AG04449 (cell line): ENCODE measurements around the gene C1orf174.

Experiments used
- CTCF ChIA-PET: fragments of 350-600 bp; formaldehyde crosslinking; extraction: SDS; loops from one replicate; lab custom pipeline; 2021; ENCODE audit warnings: antibody characterized with exemption; lab: Yijun Ruan, JAX
- POLR2A ChIA-PET: fragments of 400-600, 350-600 bp; formaldehyde crosslinking; extraction: SDS; loops from one replicate; lab custom pipeline; 2020; ENCODE audit warnings: antibody characterized with exemption, inconsistent platforms; lab: Yijun Ruan, JAX
- DNase-seq: peaks from one replicate; pipeline ENCODE4 v3.0.0-alpha.2; 2010; ENCODE audit warnings: low read depth, low spot score
- H3K4me3 ChIP-seq: 2 replicates; pipeline ENCODE4 v1.5.1; 2011; ENCODE audit warnings: low read depth, mild to moderate bottlenecking, control low read depth, low read length
- TF ChIP-seq, protein P1 (sequence below): IDR thresholded peaks from one replicate; pipeline ENCODE4 v1.5.1; 2011; ENCODE audit warnings: mild to moderate bottlenecking, moderate library complexity, low read length, control low read depth, inconsistent platforms; ENCODE audit not compliant: insufficient read depth; ENCODE audit errors: missing control alignments

The C1orf174 gene

DNA sequence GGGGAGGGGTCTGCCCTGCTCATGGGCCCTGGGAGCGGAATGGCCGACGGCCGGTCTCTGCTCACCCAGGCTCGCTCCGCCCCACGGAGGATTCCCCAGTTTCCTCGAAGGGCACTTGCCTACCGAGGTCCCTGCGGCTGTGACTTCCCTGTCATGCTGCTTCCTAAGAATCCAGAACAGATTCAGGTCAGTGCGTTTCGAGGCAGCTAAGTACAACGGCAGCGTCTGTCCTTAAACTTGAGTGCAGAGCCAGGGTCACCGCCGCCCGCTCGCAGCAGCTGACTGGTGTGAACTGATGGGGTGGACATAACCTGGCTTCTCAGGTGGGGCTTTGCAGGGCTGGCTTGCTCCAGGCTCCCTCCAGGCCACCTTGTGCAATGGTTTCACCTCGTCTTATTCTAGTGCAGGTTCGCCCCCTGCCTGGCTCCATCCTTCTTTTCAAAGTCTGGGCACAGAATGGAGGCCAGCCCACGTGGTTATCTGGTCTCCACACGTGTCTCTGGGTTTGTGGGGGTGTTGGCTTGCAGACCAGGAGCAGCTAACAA lies 7.6 kb upstream of the C1orf174 start:
- no peak for DNase-seq
- ChIA-PET POLR2A (no interaction called here), CTCF (no interaction called here)
- H3K4me3 ChIP-seq = no peak overlapping the region
- TF ChIP-seq, protein P1, sequence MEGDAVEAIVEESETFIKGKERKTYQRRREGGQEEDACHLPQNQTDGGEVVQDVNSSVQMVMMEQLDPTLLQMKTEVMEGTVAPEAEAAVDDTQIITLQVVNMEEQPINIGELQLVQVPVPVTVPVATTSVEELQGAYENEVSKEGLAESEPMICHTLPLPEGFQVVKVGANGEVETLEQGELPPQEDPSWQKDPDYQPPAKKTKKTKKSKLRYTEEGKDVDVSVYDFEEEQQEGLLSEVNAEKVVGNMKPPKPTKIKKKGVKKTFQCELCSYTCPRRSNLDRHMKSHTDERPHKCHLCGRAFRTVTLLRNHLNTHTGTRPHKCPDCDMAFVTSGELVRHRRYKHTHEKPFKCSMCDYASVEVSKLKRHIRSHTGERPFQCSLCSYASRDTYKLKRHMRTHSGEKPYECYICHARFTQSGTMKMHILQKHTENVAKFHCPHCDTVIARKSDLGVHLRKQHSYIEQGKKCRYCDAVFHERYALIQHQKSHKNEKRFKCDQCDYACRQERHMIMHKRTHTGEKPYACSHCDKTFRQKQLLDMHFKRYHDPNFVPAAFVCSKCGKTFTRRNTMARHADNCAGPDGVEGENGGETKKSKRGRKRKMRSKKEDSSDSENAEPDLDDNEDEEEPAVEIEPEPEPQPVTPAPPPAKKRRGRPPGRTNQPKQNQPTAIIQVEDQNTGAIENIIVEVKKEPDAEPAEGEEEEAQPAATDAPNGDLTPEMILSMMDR = no peak

DNA sequence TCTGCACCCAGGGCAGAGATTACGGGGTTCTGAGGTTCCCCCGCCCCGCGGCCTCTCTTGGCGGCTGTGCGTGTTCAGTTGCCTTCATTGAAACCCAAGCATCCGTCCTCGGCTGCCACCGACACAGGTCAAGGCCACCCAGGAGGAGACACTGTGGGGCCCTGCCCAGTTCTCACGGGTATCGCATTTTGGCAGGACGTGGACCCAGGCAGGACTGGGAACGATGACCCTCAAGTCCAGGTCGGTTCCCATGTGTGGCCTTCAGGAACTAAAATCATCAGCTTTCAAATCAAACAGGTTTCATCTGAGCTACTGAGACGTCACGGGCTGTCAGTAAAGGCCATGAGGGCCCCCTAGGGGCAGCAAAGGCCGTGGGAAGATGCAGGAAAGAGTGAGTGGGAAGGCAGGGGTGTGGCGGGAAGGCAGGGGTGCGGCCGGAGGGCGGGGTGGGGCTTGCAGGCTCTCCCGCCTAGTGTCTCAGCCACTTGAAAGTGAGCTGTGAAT lies 7.0 kb upstream of the C1orf174 start:
- POLR2A ChIA-PET = no interaction called here

DNA sequence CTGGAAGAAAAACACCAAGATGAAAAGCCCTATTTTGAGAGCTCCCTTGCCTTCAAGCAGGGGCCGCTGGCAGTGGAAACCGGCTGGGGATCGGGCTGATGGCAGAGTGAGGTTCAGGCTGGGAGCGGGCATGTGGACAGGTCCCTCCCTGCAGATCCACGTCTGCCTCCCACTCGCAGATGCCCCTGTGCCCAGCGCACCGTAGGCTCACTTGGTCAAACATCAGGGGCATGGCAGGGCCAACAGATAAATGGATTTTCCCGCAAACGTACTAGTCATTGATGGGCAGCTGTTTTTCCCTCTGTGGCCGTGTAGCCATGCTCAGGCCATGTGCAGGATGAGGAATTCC lies 6.6 kb upstream of the C1orf174 start:
- DNase-seq = no peak
- TF ChIP-seq, protein P1 = no peak
- no peak overlapping the region for H3K4me3 ChIP-seq
- ChIA-PET CTCF (no interaction called here), POLR2A (no interaction called here)

More for the DNA sequence above, 7.0 kb upstream of the C1orf174 start:
- TF ChIP-seq, protein P1 = no peak
- CTCF ChIA-PET = no interaction called here
- no peak for DNase-seq
- no peak overlapping the region for H3K4me3 ChIP-seq

DNA sequence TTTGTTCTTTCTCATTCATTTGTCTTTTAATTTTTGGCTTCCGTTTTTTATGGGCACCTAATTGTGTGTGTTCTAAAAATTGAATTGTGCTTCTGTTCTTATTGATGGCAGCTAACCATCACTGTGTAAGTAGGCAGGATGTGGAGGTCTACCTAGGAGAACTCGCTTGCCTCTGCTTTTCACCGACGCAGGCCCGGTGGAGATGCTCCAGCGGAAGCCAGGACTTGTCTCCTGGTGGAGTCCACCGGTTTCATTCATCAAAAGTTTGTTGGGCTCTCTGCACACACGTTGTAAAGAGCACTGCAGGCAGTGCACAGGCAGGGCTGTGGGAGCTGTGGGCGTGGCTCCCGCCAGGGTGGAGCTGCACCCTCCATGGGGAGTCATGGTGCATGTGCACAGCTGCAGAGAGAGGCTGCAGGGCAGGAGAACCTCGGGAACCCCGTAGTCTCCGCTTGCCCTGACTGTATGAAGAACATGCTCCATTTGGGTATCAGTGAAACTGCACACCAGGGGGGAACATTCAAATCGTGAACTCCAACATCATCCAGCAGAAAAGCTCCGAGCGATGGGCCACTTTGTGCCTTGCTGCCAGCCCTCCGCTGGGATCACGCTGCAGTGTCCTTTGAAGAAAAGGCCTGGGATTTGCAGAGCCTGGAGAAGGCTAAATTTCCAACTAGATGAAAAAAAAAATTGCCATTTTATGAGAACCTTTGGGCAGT lies 6.0 kb upstream of the C1orf174 start:
- DNase-seq = no peak
- ChIA-PET POLR2A (no interaction called here), CTCF (no interaction called here)
- TF ChIP-seq, protein P1 = no peak
- H3K4me3 ChIP-seq = no peak overlapping the region

DNA sequence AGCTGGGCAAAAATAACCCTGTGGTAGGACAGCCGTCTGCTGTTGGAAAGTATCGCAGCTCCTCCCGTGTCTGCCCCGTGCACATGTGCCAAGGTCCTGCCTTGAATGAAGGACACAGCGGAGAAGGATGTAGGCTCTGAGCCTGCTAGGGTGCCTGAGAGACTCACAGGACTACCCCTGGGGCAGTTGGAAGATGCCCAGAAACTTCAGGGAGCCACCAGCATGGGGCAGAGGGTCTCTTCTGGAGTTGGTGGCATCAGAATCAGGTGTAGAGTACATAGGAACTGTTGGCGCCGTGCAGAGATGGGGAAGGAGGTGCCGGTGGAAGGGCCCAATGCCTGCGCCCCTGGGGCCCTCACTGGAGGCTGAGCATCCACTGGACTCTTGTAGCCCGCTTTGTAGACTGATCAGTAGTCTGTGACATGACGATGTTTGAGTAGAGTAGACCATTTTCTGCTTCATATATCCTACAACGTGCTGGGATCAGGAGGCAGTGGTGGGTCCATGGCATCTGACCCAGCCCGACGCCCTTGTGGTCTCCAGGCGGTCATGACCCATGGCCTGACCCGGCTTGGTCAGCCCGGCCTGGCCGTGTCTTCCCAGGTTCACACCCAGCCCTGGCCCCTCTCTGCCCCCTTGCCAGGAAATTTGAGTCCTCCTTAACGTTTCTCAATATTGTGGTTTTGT lies 5.3 kb upstream of the C1orf174 start:
- DNase-seq = no peak
- ChIA-PET CTCF (no interaction called here), POLR2A (no interaction called here)
- TF ChIP-seq, protein P1 = no peak
- no peak overlapping the region for H3K4me3 ChIP-seq

DNA sequence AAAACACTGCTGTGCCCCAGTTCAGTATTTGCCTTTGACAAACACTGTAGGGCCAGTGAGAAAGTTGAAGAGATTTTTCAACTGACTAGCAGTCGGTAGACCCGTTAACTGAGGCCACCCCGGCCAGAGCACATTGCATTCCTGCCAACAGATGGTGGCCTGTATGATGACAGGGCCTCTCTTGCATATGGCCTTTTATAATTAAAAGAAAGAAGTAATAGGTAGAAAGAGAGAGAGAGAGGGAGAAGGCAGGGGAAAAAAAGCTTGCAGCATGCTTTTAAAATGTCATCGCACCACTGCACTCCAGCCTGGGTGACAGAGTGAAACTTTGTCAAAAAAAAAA lies 4.7 kb upstream of the C1orf174 start:
- H3K4me3 ChIP-seq = no peak overlapping the region
- CTCF ChIA-PET = no interaction called here
- POLR2A ChIA-PET = no interaction called here
- DNase-seq = no peak
- TF ChIP-seq, protein P1 = no peak
